ENCODE data around the gene HPX. TPM values are rescaled to one million over a fixed set of nuclear protein-coding genes. Genes with fewer than 3 reads are reported as not detected.
A peak's percentile ranks its signal among the peaks of the same experiment; 100 is the strongest.

The HPX gene
- total and polyA plus RNA-seq, 2 of the 13 experiments (the other 11 are each of a cell fraction or from before 2014, with no cell fraction given): 9.2 to 57.4 TPM

- TF ChIP-seq PHF21A (CRISPR knock-in tag; IDR thresholded peaks at IDR 0.05) (0 out of 2 replicates have a peak, but pooled peaks have one; percentile 32), MAX (IDR thresholded peaks at IDR 0.05) (peak; percentile 88), ZNF317 (CRISPR knock-in tag; IDR thresholded peaks at IDR 0.05) (peak; percentile 79; the same call in 1 of the 2 replicates), ZFP36 (IDR thresholded peaks at IDR 0.05; ENCODE audit: borderline replicate concordance, low read depth, low read length, partially characterized antibody) (no peak), KDM4B (CRISPR knock-in tag; IDR thresholded peaks at IDR 0.05) (no peak), LBX2 (CRISPR knock-in tag; IDR thresholded peaks at IDR 0.05; ENCODE audit: borderline replicate concordance) (0 out of 2 replicates have a peak, but pooled peaks have one; percentile 85), MAF1 (CRISPR knock-in tag; IDR thresholded peaks at IDR 0.05; ENCODE audit: borderline replicate concordance) (no peak), POGK (CRISPR knock-in tag; conservative IDR thresholded peaks at IDR 0.05) (no peak; the same call in 1 of the 2 replicates), ZNF513 (CRISPR knock-in tag; conservative IDR thresholded peaks at IDR 0.05) (no peak), MYPOP (CRISPR knock-in tag; IDR thresholded peaks at IDR 0.05) (no peak; the same call in 1 of the 2 replicates), ZKSCAN1 (IDR thresholded peaks at IDR 0.05; ENCODE audit: low read length) (no peak), KAT2B (IDR thresholded peaks at IDR 0.05; ENCODE audit: borderline replicate concordance, low read depth, low read length) (no peak), PAXIP1 (CRISPR knock-in tag; conservative IDR thresholded peaks at IDR 0.05) (peak; percentile 42), TRIM24 (CRISPR knock-in tag; IDR thresholded peaks at IDR 0.05) (no peak), JARID2 (CRISPR knock-in tag; IDR thresholded peaks at IDR 0.05; ENCODE audit: insufficient replicate concordance) (no peak), NR2F6 (IDR thresholded peaks at IDR 0.05) (no peak), NR2F6 (CRISPR knock-in tag; IDR thresholded peaks at IDR 0.05) (peak; percentile 33; the same call in 1 of the 2 replicates)
These were observed 40.5 kb upstream of the HPX start, which contains the start of the genes ARFIP2 and TIMM10B (continued) for GRCh38 chr11:6481012-6481923.

All from HepG2 (cell line).